ENCODE data around the gene PRKCD. TPM values are rescaled to one million over a fixed set of nuclear protein-coding genes. Genes with fewer than 3 reads are reported as not detected.

The PRKCD gene
- total RNA-seq, 1 experiment from 2014 or later, result 34.3 TPM

- Histone ChIP-seq H3K27ac (peak overlapping the region; percentile 34; the same call in 1 of the 2 replicates), H3K4me3 (no peak overlapping the region), H3K4me1 (replicated peaks; ENCODE audit: insufficient read depth) (no peaks in the 10 kb centered on the region), H3K9me3 (ENCODE audit: insufficient read depth, low read depth) (no peaks in the 10 kb centered on the region), H4K20me1 (ENCODE audit: insufficient read depth) (peaks cover 7% of the 10 kb centered on the region), H3K27me3 (ENCODE audit: insufficient read depth, low read depth) (no peaks in the 10 kb centered on the region), H3K4me2 (no peak overlapping the region), H3K36me3 (ENCODE audit: low read depth) (peaks cover 18% of the 10 kb centered on the region; the same call in 1 of the 2 replicates), H3K9me2 (ENCODE audit: insufficient read depth) (no peaks in the 10 kb centered on the region), H3K79me2 (ENCODE audit: low read depth) (no peaks in the 10 kb centered on the region; the same call in 1 of the 2 replicates), H3F3A (ENCODE audit: insufficient read depth, low read depth) (peaks cover 82% of the 10 kb centered on the region), H2AFZ (no peak overlapping the region)
- no TSS peak for BruUV-seq (replicated peaks)
- intact Hi-C loops (cut with micrococcal nuclease; ENCODE audit: unreplicated experiment), result loop anchor here (5.0 kb wide), 1 partner anchor 124 kb away; the partner anchor contains the start of gene DCP1A
- ChIA-PET POLR2A (ENCODE audit: unreplicated experiment) (no interaction called here), CTCF (interaction anchor here (0.6 kb wide), 1 partner anchor 25 kb away, joined by 7 read pairs; no protein-coding TSS in a partner anchor)
- TF ChIP-seq CTCF (conservative IDR thresholded peaks at IDR 0.05) (no peak), EZH2 (IDR thresholded peaks at IDR 0.05; ENCODE audit: low read depth) (no peak)
- DNase-seq, result no peak
Observed at GRCh38 chr3:53223025-53223424, 62.0 kb downstream of the PRKCD start.

GRCh38 chr3:53223541-53223966, 62.5 kb downstream of the PRKCD start:
- DNase-seq, result no peak
- TF ChIP-seq EZH2 (IDR thresholded peaks at IDR 0.05; ENCODE audit: low read depth), result no peak
- no peak for TF ChIP-seq CTCF (conservative IDR thresholded peaks at IDR 0.05)
- H2AFZ ChIP-seq, result no peak overlapping the region
- no peaks in the 10 kb centered on the region for H3K4me1 ChIP-seq (replicated peaks; ENCODE audit: insufficient read depth)
- ChIA-PET CTCF (interaction anchor here (0.6 kb wide), 1 partner anchor 24 kb away, joined by 7 read pairs; no protein-coding TSS in a partner anchor), POLR2A (ENCODE audit: unreplicated experiment) (no interaction called here)
- H4K20me1 ChIP-seq (ENCODE audit: insufficient read depth), result peaks cover 7% of the 10 kb centered on the region
- no peak overlapping the region for H3K4me3 ChIP-seq
- H3K79me2 ChIP-seq (ENCODE audit: low read depth), result no peaks in the 10 kb centered on the region; the same call in 1 of the 2 replicates
- no peak overlapping the region for H3K4me2 ChIP-seq
- BruUV-seq (replicated peaks), result no TSS peak
- no peaks in the 10 kb centered on the region for H3K27me3 ChIP-seq (ENCODE audit: insufficient read depth, low read depth)
- H3K9me2 ChIP-seq (ENCODE audit: insufficient read depth), result no peaks in the 10 kb centered on the region
- no peaks in the 10 kb centered on the region for H3K9me3 ChIP-seq (ENCODE audit: insufficient read depth, low read depth)
- peaks cover 24% of the 10 kb centered on the region; the same call in 1 of the 2 replicates for H3K36me3 ChIP-seq (ENCODE audit: low read depth)
- H3K27ac ChIP-seq, result no peak overlapping the region
- H3F3A ChIP-seq (ENCODE audit: insufficient read depth, low read depth), result peaks cover 88% of the 10 kb centered on the region
- intact Hi-C loops (cut with micrococcal nuclease; ENCODE audit: unreplicated experiment), result loop anchor here (5.0 kb wide), 1 partner anchor 124 kb away; the partner anchor contains the start of gene DCP1A

- Histone ChIP-seq H3K9me3 (ENCODE audit: insufficient read depth, low read depth) (no peaks in the 10 kb centered on the region), H3K4me3 (no peak overlapping the region), H3K27me3 (ENCODE audit: insufficient read depth, low read depth) (no peaks in the 10 kb centered on the region), H2AFZ (no peak overlapping the region), H3K9me2 (ENCODE audit: insufficient read depth) (no peaks in the 10 kb centered on the region), H3K79me2 (ENCODE audit: low read depth) (no peaks in the 10 kb centered on the region; the same call in 1 of the 2 replicates), H3K27ac (peak overlapping the region; percentile 34; the same call in 1 of the 2 replicates), H3F3A (ENCODE audit: insufficient read depth, low read depth) (peaks cover 92% of the 10 kb centered on the region), H3K4me1 (replicated peaks; ENCODE audit: insufficient read depth) (no peaks in the 10 kb centered on the region), H3K4me2 (no peak overlapping the region), H4K20me1 (ENCODE audit: insufficient read depth) (peaks cover 7% of the 10 kb centered on the region), H3K36me3 (ENCODE audit: low read depth) (peaks cover 28% of the 10 kb centered on the region; the same call in 1 of the 2 replicates)
- POLR2A ChIA-PET (ENCODE audit: unreplicated experiment), result no interaction called here
- TF ChIP-seq CTCF (conservative IDR thresholded peaks at IDR 0.05) (no peak), EZH2 (IDR thresholded peaks at IDR 0.05; ENCODE audit: low read depth) (no peak)
- intact Hi-C loops (cut with micrococcal nuclease; ENCODE audit: unreplicated experiment), result loop anchor here (5.0 kb wide), 1 partner anchor 123 kb away; the partner anchor contains the start of gene DCP1A
- DNase-seq, result no peak
- CTCF ChIA-PET, result no interaction called here
- BruUV-seq (replicated peaks), result no TSS peak
Observed at GRCh38 chr3:53224026-53224425, 63.0 kb downstream of the PRKCD start.
